GM19193 (cell line): ENCODE measurements around the gene UBN2.

Source experiments
- POLR2A ChIP-seq: IDR thresholded peaks from 4 replicates; pipeline ENCODE4 v1.6.1; 2011; ENCODE audit not compliant: insufficient read depth, insufficient read length; ENCODE audit errors: extremely low read depth

The UBN2 gene

GRCh38 chr7:139271718-139272628, 40.9 kb downstream of the UBN2 start:
- no peak for TF ChIP-seq POLR2A

DNA sequence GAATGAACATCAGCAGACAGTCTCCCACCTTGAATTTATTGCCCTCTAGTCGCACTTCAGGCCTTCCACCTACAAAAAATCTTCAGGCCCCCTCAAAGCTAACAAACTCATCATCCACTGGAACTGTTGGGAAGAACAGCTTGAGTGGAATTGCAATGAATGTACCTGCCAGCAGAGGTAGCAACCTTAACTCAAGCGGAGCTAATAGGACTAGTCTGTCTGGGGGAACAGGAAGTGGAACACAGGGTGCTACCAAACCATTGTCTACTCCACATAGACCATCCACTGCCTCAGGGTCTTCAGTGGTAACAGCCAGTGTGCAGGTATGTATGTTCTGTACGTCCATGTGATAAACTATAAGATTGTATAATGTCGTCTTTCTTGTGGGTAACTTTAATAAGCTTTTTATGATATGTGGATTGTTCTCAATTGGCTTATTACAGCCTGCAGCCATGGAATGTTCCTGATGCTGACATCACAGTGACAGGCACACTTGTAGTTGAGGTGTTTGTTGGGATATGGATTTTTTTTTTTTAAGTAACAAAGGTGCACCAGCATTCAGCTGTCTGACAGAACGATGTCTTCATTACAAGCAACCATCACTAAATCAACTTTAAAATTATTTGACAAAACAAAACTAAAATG, 53.3 kb downstream of the UBN2 start:
- no peak for TF ChIP-seq POLR2A

DNA sequence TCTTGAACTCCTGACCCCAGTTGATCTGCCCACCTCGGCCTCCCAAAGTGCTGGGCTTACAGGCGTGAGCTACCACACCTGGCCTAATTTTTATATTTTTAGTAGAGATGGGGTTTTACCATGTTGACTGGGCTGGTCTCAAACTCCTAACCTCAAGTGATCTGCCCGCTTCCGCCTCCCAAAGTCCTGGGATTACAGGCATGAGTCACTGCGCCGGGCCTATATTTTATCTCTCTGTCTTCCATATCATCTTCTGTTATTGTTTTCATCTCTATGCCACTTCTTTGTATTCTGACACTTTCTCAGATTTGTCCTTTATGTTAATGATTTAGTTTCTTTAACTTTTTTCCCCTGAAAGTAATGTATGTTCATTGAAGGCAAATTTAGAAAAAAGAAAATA, 55.1 kb downstream of the UBN2 start:
- no peak for TF ChIP-seq POLR2A

- TF ChIP-seq POLR2A = no peak
Measured at GRCh38 chr7:139292821-139293220, 61.8 kb downstream of the UBN2 start.

DNA sequence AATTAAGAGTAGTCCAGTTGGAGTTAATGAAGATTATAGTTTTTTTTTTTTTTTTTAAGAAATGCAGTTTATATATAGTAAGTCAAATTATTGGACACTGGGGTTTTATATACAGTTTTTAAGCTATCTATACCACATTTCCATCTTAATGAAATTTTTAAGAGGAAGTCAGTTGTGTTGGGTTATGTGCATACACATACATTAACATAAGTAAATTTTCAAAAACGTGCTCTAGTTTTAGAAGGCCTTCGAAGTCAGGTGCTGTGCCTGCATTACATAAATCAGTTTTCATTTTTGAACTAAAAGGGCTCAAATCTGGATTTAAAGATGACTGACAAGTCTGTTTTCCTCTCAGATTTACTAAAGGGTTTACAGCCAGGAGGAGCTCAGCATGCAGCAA, 62.5 kb downstream of the UBN2 start:
- no peak for TF ChIP-seq POLR2A

GRCh38 chr7:139294241-139294640, 63.2 kb downstream of the UBN2 start:
- no peak for TF ChIP-seq POLR2A

DNA sequence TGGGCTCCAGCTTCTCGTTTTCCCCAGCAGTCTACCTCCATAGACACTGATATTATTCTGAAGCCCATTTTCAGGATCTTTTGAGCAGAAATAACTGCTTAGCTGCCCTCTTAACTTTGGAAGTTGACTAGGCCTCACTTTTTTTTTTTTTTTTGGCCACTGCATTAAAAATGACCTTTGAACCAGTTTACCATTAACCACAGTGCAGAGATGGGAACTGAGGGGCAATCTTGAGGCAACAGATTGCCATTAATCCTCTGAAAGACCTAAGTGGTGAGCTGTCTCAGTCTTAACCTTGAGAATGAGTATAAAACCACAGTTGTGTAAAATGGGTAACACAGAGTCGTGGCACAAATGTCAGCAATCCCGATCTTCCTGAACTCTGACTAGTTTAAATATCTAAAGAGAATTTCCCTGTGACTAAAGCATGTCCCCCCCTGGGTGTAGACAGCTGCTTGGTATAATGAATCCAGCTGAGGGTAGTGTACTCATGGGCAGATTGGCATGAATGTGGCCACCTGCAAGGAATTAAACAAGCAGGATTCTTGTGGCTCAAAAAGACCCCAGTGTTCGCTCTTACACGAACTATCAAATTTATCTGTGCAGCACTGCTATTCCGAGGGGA, 64.0 kb downstream of the UBN2 start:
- no peak for TF ChIP-seq POLR2A

DNA sequence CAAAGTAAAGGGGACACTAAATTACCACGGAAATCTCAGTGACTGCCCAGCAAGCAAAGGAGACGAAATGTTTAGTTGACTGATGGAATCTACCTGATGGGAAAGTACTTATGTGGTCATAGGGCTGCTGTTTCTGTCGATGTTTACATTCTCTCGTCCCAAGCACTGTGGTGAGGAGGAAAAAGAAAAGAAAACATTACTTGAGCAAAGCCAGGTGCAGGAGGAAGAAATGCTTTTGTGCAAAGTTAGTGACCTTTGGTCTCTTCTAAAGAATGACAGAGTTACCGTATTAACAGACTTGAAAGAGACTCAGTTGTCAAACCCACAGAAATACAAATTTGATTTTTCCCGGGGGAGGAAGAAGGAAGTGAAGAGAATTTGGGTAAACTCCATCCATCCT, 66.8 kb downstream of the UBN2 start:
- no peak for TF ChIP-seq POLR2A

DNA sequence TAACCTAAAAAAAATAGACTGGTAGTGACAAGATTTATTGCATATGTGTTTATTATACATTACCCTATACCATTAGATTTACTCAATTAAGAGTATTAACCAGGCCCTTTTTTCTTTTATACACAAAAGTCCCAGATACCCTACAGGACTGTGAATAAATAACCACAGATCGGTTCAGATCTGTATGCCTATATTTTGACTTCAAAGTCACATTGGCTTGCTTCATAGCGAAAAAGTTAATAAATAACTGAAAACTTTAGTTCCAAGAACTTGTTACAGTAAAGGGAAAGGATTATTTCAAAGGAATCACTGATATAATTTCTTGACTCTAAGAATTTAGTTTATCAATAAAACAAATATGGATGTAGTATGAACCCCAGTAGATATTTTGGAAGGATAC, 68.3 kb downstream of the UBN2 start:
- no peak for TF ChIP-seq POLR2A

DNA sequence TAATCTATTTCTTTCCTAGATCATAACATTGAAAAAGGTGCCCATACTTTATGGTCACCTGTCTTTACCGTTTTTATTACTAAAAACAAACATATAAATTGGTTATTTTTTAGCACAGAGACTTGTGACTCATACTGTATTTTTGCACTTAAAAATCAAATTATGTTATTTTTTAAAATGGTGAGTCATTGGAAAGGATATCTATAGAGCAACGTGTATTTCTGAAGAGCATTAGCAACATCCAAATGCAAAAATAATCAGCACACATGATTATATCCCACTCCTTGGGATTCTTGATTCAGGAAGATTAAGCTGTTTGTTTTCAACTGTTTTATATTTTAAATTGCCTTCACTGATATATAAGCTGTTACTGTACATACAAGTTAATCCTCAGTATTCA, 69.4 kb downstream of the UBN2 start:
- no peak for TF ChIP-seq POLR2A

DNA sequence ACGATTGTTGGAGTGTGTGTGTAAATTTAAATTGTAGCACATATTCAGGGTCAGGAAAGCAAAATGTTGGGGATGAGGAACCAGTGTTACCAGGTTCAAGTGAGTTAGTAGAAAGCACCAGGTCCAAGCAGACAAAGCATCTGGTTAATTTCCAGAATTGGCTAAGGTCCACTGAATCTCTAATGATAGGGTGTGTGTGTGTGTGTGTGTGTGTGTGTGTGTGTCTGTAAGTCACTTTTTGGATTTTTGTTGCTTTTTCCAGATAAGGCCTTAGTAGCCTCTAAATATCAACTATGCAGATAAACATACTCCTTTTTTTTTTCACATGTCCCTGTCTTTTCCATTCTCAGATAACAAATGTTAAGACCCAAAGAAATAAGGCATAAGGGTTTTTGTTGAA, 73.5 kb downstream of the UBN2 start:
- TF ChIP-seq POLR2A = no peak

- TF ChIP-seq POLR2A = no peak
Measured at GRCh38 chr7:139317939-139318505, 87.0 kb downstream of the UBN2 start.

DNA sequence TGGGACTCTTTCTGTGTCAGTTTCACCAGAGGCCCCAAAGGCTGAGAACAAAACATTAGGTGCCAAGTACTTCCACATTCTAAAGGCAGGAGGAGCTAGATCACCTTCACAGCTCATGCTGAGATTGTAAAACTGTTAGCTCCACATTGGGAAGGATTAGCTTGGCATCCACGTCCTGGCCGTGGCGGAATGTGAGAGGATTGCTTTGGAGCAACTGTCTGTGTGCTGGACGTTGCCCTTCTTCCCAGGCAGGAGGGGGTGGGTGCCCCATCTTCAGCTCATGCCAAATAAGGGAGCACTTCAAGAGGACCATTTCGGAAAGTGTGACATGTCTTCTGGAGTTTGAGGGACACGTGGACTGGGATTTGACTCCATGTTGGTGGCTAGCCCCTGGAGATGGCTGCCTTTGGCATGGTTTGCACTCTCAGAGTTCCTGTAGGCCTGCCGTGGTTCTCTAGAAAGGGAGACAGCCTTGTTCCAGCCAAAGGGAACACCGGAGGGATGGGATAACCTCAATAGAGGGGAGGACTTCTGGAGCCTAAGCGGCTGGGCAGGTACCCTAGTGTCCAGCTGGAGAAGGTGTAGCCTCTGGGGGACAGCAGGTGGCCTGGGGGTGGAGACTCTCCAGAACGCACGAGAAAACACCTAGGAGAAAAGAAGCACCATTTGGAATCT, 90.2 kb downstream of the UBN2 start:
- TF ChIP-seq POLR2A = no peak

DNA sequence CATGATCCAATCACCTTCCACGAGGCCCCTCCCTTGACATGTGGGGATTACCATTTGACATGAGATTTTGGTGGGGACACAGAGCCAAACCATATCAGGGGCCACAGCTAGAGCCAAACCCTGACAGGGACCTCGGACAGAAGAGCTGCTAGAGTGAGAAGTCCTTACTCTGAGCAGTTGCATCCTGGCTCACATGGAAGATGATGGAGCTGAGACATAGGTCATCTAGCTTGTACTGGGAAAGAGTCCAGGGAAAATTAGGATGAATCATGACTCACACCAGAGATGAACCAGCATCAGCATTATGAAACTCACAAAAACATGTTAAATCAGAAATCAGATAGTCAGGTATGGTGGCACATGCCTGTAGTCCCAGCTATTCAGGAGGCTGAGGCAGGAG, 97.3 kb downstream of the UBN2 start:
- no peak for TF ChIP-seq POLR2A

GRCh38 chr7:139329119-139329518, 98.1 kb downstream of the UBN2 start:
- TF ChIP-seq POLR2A = no peak

DNA sequence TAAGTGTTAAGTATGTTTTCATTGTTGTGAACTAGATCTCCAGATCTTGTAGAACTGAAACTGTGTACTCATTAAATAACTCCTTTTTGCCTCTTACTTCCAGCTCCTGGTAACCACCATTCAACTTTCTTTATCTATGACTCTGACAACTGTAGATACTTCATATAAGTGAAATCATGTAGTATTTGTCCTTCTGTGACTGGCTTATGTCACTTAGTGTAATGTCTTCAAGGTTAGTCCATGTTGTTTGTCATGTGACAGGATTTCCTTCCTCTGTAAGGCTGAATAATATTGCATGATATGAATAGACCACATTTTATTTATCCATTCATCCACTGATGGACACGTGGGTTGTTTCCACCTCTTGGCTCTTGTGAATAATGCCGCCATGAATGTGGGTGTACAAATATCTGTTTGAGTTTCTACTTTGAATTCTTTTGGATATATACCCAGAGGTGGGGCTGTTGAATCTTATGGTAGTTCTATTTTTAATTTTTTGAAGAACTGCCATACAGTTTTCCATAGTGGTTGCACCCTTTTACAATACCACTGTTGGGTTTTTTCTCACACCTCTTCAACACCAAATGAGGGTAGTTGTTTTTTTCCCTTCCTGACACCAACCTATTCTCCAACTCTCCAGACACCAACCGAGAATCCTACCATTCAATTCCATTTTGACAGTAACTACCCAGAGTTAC, 99.4 kb downstream of the UBN2 start:
- TF ChIP-seq POLR2A = no peak
